IMR-90 (cell line): ENCODE data around the gene FAM151A. TPM values are rescaled to one million over a fixed set of nuclear protein-coding genes. Genes with fewer than 3 reads are reported as not detected.

Source experiments
- ATAC-seq: fragments of 200-7000 bp; cut with Tn5 transposase; 2 replicates; pipeline ENCODE4 v1.9.1; 2020; ENCODE audit warnings: low read depth, mild to moderate bottlenecking, moderate library complexity
- BruUV-seq: library from RNA; stranded (reverse); fragments of 400-500 nt; replicated peaks from 2 replicates; lab custom pipeline; 2021; lab: Mats Ljungman, UMichigan
- CTCF ChIA-PET: fragments of 300-600 bp; formaldehyde crosslinking; extraction: SDS; loops from one replicate; lab custom pipeline; 2021; ENCODE audit warnings: antibody characterized with exemption; lab: Yijun Ruan, JAX
- POLR2A ChIA-PET: fragments of 300-600 bp; sonication (Branson Sonifier 250); formaldehyde crosslinking; loops from one replicate; lab custom pipeline; 2022; ENCODE audit warnings: antibody characterized with exemption; ENCODE audit not compliant: unreplicated experiment; lab: Charles Lee
- DNase-seq: peaks from one replicate; pipeline ENCODE4 v3.0.0; 2013
- H2AFZ ChIP-seq: replicated peaks from 2 replicates; pipeline ENCODE3; 2013; ENCODE audit warnings: low read length, mild to moderate bottlenecking; ENCODE audit not compliant: poor library complexity
- H2AK5ac ChIP-seq: 2 replicates; pipeline ENCODE4 v1.6.1; 2013; ENCODE audit warnings: low read depth, low read length, inconsistent platforms
- H2AK9ac ChIP-seq: replicated peaks from 2 replicates; pipeline ENCODE3; 2013; ENCODE audit warnings: mild to moderate bottlenecking, low read depth, low read length, moderate library complexity; ENCODE audit not compliant: poor library complexity
- H2BK120ac ChIP-seq: 2 replicates; pipeline ENCODE4 v1.6.1; 2013; ENCODE audit warnings: low read depth, low read length, inconsistent platforms
- H2BK15ac ChIP-seq: 3 replicates; pipeline ENCODE4 v1.6.1; 2013; ENCODE audit warnings: low read depth, low read length, inconsistent platforms
- H2BK20ac ChIP-seq: 2 replicates; pipeline ENCODE4 v1.6.1; 2013; ENCODE audit warnings: low read depth, mild to moderate bottlenecking, inconsistent platforms, low read length, moderate library complexity
- H2BK5ac ChIP-seq: 2 replicates; pipeline ENCODE4 v1.6.1; 2013; ENCODE audit warnings: mild to moderate bottlenecking, low read depth, low read length, inconsistent platforms; ENCODE audit not compliant: poor library complexity, severe bottlenecking
- H3K14ac ChIP-seq: replicated peaks from 2 replicates; pipeline ENCODE4 v1.6.1; 2013; ENCODE audit warnings: low read depth, low read length, inconsistent platforms
- H3K18ac ChIP-seq: 2 replicates; pipeline ENCODE4 v1.6.1; 2013; ENCODE audit warnings: low read depth, low read length, control low read depth
- H3K23ac ChIP-seq: 2 replicates; pipeline ENCODE4 v1.6.1; 2013; ENCODE audit warnings: low read depth, low read length, inconsistent platforms
- H3K27ac ChIP-seq: 2 replicates; pipeline ENCODE4 v1.5.1; 2013; ENCODE audit warnings: mild to moderate bottlenecking, control low read depth, low read length; ENCODE audit not compliant: insufficient read depth
- H3K27me3 ChIP-seq: 2 replicates; pipeline ENCODE4 v1.6.1; 2013; ENCODE audit warnings: low read length; ENCODE audit not compliant: control insufficient read depth, insufficient read depth
- H3K36me3 ChIP-seq: 2 replicates; pipeline ENCODE4 v1.6.1; 2013; ENCODE audit warnings: low read length, mixed read lengths; ENCODE audit not compliant: control insufficient read depth, insufficient read depth
- H3K4ac ChIP-seq: 2 replicates; pipeline ENCODE4 v1.6.1; 2013; ENCODE audit warnings: low read depth, low read length, inconsistent platforms
- H3K4me1 ChIP-seq: 2 replicates; pipeline ENCODE4 v1.6.1; 2013; ENCODE audit warnings: low read length, mixed read lengths; ENCODE audit not compliant: control insufficient read depth, insufficient read depth
- H3K4me2 ChIP-seq: 2 replicates; pipeline ENCODE4 v1.6.1; 2013; ENCODE audit warnings: low read depth, mild to moderate bottlenecking, control low read depth, low read length, moderate library complexity
- H3K4me3 ChIP-seq: 2 replicates; pipeline ENCODE4 v1.5.1; 2013; ENCODE audit warnings: low read depth, mild to moderate bottlenecking, control low read depth, low read length, moderate library complexity; ENCODE audit not compliant: insufficient read depth
- H3K56ac ChIP-seq: 2 replicates; pipeline ENCODE4 v1.6.1; 2013; ENCODE audit warnings: low read length, inconsistent platforms; ENCODE audit not compliant: insufficient read depth; ENCODE audit errors: extremely low read depth
- H3K79me1 ChIP-seq, 2 experiments: 2 replicates each; pipeline ENCODE4 v1.6.1; 2013; ENCODE audit warnings: low read length in 2 of 2, inconsistent platforms in 1 of 2, low read depth in 1 of 2
- H3K9ac ChIP-seq: 2 replicates; pipeline ENCODE4 v1.6.1; 2013; ENCODE audit warnings: low read depth, low read length, control low read depth
- H3K9me1 ChIP-seq: 2 replicates; pipeline ENCODE4 v1.6.1; 2013; ENCODE audit warnings: low read length, inconsistent platforms; ENCODE audit not compliant: insufficient read depth
- H3K9me3 ChIP-seq: 2 replicates; pipeline ENCODE4 v1.6.1; 2013; ENCODE audit warnings: low read length; ENCODE audit not compliant: control insufficient read depth, insufficient read depth
- H4K20me1 ChIP-seq: 2 replicates; pipeline ENCODE4 v1.6.1; 2013; ENCODE audit warnings: low read length, inconsistent platforms; ENCODE audit not compliant: insufficient read depth
- H4K5ac ChIP-seq: 2 replicates; pipeline ENCODE4 v1.6.1; 2013; ENCODE audit warnings: mild to moderate bottlenecking, low read depth, low read length, control low read depth
- H4K8ac ChIP-seq, 2 experiments: 2 replicates each; pipeline ENCODE4 v1.6.1; 2013; ENCODE audit warnings: low read depth in 2 of 2, low read length in 2 of 2, control low read depth in 1 of 2, inconsistent platforms in 1 of 2
- H4K91ac ChIP-seq: 2 replicates; pipeline ENCODE4 v1.6.1; 2013; ENCODE audit warnings: low read depth, low read length, inconsistent platforms; ENCODE audit not compliant: insufficient read depth
- BHLHE40 ChIP-seq: fragments of 150-350 bp; IDR thresholded peaks from 2 replicates; pipeline ENCODE4 v1.6.1; 2016; ENCODE audit warnings: mild to moderate bottlenecking, low read depth, low read length
- CEBPB ChIP-seq: IDR thresholded peaks from 2 replicates; pipeline ENCODE4 v1.6.1; 2012; ENCODE audit warnings: low read depth, low read length, improper control_type of control experiment
- CHD1 ChIP-seq: IDR thresholded peaks from 2 replicates; pipeline ENCODE4 v1.6.1; 2012; ENCODE audit warnings: low read depth, low read length, improper control_type of control experiment
- FOS ChIP-seq: fragments of 150-350 bp; IDR thresholded peaks from 2 replicates; pipeline ENCODE4 v1.6.1; 2016; ENCODE audit warnings: low read depth, low read length
- MAFK ChIP-seq: IDR thresholded peaks from 2 replicates; pipeline ENCODE4 v1.6.1; 2012; ENCODE audit warnings: low read depth, low read length, improper control_type of control experiment
- MAZ ChIP-seq: IDR thresholded peaks from 2 replicates; pipeline ENCODE4 v1.6.1; 2012; ENCODE audit warnings: low read depth, mild to moderate bottlenecking, low read length, improper control_type of control experiment, moderate library complexity, borderline replicate concordance
- MXI1 ChIP-seq: IDR thresholded peaks from 2 replicates; pipeline ENCODE4 v1.6.1; 2012; ENCODE audit warnings: low read depth, mild to moderate bottlenecking, low read length, moderate library complexity, borderline replicate concordance
- NFE2L2 ChIP-seq: fragments of 150-350 bp; IDR thresholded peaks from 2 replicates; pipeline ENCODE4 v1.6.1; 2016; ENCODE audit warnings: low read depth, mild to moderate bottlenecking, low read length
- POLR2A ChIP-seq: IDR thresholded peaks from 2 replicates; pipeline ENCODE4 v1.6.1; 2012; ENCODE audit warnings: mild to moderate bottlenecking, low read depth, low read length
- RAD21 ChIP-seq: IDR thresholded peaks from 2 replicates; pipeline ENCODE4 v1.6.1; 2012; ENCODE audit warnings: low read length, improper control_type of control experiment
- RCOR1 ChIP-seq: IDR thresholded peaks from 2 replicates; pipeline ENCODE4 v1.6.1; 2012; ENCODE audit warnings: mild to moderate bottlenecking, low read length, improper control_type of control experiment; ENCODE audit not compliant: insufficient replicate concordance
- RFX5 ChIP-seq: IDR thresholded peaks from 2 replicates; pipeline ENCODE4 v1.8.0; 2012; ENCODE audit warnings: low read depth, mild to moderate bottlenecking, low read length, moderate library complexity
- SMC3 ChIP-seq: fragments of 150-350 bp; IDR thresholded peaks from 2 replicates; pipeline ENCODE4 v1.6.1; 2016; ENCODE audit warnings: low read depth, mild to moderate bottlenecking, antibody characterized with exemption, low read length, moderate library complexity
- WGBS, 2 experiments: methylation state at CpG; one replicate each; pipeline versions ENCODE4 v1.1.5 to v1.1.7; 2013; ENCODE audit warnings: missing lambda C conversion rate in 2 of 2; ENCODE audit not compliant: insufficient read length in 1 of 2; ENCODE audit errors: extremely low coverage in 2 of 2; 5-methylcytosine and 5-hydroxymethylcytosine counted together
- dilution Hi-C: fragments of 300-500 bp; cut with HindIII; formaldehyde crosslinking; loops from one replicate; pipeline ENCODE4 v1.14.3; 2018; ENCODE audit warnings: low sequenced_read_pairs; ENCODE audit not compliant: unreplicated experiment
- in situ Hi-C: fragments of 300-500 bp; cut with MboI; formaldehyde crosslinking; loops from 3 replicates; pipeline ENCODE4 v1.14.3; 2019; ENCODE audit warnings: low sequenced_read_pairs, inconsistent platforms, mixed read lengths
- intact Hi-C: fragments of 100-400 bp; cut with micrococcal nuclease; formaldehyde crosslinking; loops from 2 replicates; pipeline ENCODE4 v1.10.0; 2022
- polyA plus RNA-seq, 3 experiments: library from polyadenylated mRNA; depleted of rRNA; stranded (reverse); fragments of >200 nt; gene quantifications; 2 replicates each; pipeline ENCODE4 v1.2.3, GENCODE V29; 2012; ENCODE audit warnings: low replicate concordance in 1 of 3
- total RNA-seq: library from RNA; depleted of rRNA; stranded (reverse); fragments of >200 nt; gene quantifications from 2 replicates; pipeline ENCODE4 v1.2.3, GENCODE V29; 2012
- TF ChIP-seq, protein P1 (sequence below): conservative IDR thresholded peaks from 2 replicates; pipeline ENCODE4 v1.5.1; 2012; ENCODE audit warnings: mild to moderate bottlenecking, low read depth, low read length, improper control_type of control experiment
- TF ChIP-seq, protein P2 (sequence below): fragments of 150-350 bp; IDR thresholded peaks from 2 replicates; pipeline ENCODE4 v1.6.1; 2017; ENCODE audit warnings: mild to moderate bottlenecking, antibody characterized with exemption, low read length, low read depth
- TF ChIP-seq, protein P3 (sequence below): fragments of 150-350 bp; IDR thresholded peaks from 2 replicates; pipeline ENCODE4 v1.6.1; 2016; ENCODE audit warnings: low read depth, mild to moderate bottlenecking, low read length, moderate library complexity, borderline replicate concordance

Gene FAM151A
- total and polyA plus RNA-seq, 2 of the 4 experiments (the other 2 are of a cell fraction): not detected

DNA sequence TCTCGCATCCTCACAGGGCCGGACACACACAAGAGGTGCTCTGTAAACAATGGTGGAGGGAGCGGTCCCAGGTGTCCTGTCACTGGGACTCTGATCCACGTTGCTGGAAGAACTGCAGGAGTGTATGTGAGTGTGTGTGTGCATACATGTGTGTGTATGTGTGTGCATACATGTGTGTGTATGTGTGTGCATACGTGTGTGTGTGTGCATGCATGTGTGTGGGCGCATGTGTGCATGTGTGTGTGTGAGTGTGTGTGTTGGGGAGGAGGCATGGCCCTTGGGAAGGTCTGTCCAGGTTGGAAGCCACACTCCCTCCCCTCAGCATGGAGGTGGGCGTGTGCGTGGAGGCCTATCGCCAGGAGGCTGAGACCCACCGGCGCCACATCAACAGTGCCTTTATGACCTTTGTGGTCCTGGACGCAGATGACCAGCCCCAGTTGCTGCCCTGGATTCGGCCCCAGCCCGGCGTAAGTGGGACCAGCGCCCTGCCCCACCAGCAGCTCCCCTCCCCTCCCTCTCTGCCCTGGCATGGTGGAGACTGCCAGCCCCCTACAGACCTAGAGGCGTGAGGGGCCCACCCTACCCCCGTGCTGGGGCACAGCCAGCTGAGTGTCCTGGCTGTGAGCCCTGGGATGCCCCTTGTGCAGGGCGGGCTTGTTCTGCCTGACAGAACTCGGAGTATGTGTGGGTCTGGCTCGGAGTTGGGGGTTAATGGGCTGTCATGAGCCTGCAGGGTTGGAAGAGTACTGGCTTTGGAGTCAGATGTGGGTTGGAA lies 22.2 kb downstream of the FAM151A start:
- H2AK5ac ChIP-seq: no peak overlapping the region
- H3K27me3 ChIP-seq: no peaks in the 10 kb centered on the region
- H2BK15ac ChIP-seq: no peak overlapping the region
- H3K14ac ChIP-seq: no peak overlapping the region
- H2AFZ ChIP-seq: no peak overlapping the region
- no peaks in the 10 kb centered on the region for H3K36me3 ChIP-seq
- H3K4ac ChIP-seq: no peak overlapping the region
- intact Hi-C loops: no loop called here
- no peak overlapping the region for H3K9ac ChIP-seq
- H3K9me1 ChIP-seq: peaks cover 8% of the 10 kb centered on the region
- H3K4me1 ChIP-seq: no peaks in the 10 kb centered on the region
- ChIA-PET POLR2A (no interaction called here), CTCF (no interaction called here)
- H3K27ac ChIP-seq: no peak overlapping the region
- BruUV-seq: no TSS peak
- H3K9me3 ChIP-seq: no peaks in the 10 kb centered on the region
- no peak overlapping the region for H4K5ac ChIP-seq
- 72% methylated on average over 12 of the region's 21 CpGs; no CpG with 5 or more reads in 1 of the 2 experiments for WGBS, 2 experiments
- ATAC-seq (no peak), DNase-seq (no peak)
- H4K20me1 ChIP-seq: no peaks in the 10 kb centered on the region
- H2AK9ac ChIP-seq: peak overlapping the region; percentile 72
- H3K79me1 ChIP-seq: no peaks in the 10 kb centered on the region
- H4K91ac ChIP-seq: no peak overlapping the region
- no peak overlapping the region for H2BK20ac ChIP-seq
- H3K4me2 ChIP-seq: no peak overlapping the region
- no peak overlapping the region for H2BK120ac ChIP-seq
- H3K4me3 ChIP-seq: no peak overlapping the region
- no peak overlapping the region for H3K23ac ChIP-seq
- TF ChIP-seq, protein P1, sequence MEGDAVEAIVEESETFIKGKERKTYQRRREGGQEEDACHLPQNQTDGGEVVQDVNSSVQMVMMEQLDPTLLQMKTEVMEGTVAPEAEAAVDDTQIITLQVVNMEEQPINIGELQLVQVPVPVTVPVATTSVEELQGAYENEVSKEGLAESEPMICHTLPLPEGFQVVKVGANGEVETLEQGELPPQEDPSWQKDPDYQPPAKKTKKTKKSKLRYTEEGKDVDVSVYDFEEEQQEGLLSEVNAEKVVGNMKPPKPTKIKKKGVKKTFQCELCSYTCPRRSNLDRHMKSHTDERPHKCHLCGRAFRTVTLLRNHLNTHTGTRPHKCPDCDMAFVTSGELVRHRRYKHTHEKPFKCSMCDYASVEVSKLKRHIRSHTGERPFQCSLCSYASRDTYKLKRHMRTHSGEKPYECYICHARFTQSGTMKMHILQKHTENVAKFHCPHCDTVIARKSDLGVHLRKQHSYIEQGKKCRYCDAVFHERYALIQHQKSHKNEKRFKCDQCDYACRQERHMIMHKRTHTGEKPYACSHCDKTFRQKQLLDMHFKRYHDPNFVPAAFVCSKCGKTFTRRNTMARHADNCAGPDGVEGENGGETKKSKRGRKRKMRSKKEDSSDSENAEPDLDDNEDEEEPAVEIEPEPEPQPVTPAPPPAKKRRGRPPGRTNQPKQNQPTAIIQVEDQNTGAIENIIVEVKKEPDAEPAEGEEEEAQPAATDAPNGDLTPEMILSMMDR: no peak
- TF ChIP-seq, protein P2, sequence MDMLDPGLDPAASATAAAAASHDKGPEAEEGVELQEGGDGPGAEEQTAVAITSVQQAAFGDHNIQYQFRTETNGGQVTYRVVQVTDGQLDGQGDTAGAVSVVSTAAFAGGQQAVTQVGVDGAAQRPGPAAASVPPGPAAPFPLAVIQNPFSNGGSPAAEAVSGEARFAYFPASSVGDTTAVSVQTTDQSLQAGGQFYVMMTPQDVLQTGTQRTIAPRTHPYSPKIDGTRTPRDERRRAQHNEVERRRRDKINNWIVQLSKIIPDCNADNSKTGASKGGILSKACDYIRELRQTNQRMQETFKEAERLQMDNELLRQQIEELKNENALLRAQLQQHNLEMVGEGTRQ: no peak
- TF ChIP-seq CHD1: no peak
- TF ChIP-seq MXI1: no peak
- TF ChIP-seq, protein P3, sequence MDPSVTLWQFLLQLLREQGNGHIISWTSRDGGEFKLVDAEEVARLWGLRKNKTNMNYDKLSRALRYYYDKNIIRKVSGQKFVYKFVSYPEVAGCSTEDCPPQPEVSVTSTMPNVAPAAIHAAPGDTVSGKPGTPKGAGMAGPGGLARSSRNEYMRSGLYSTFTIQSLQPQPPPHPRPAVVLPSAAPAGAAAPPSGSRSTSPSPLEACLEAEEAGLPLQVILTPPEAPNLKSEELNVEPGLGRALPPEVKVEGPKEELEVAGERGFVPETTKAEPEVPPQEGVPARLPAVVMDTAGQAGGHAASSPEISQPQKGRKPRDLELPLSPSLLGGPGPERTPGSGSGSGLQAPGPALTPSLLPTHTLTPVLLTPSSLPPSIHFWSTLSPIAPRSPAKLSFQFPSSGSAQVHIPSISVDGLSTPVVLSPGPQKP: no peak
- TF ChIP-seq RFX5: no peak
- no peak for TF ChIP-seq BHLHE40
- TF ChIP-seq RAD21: no peak
- TF ChIP-seq NFE2L2: no peak
- no peak for TF ChIP-seq CEBPB
- TF ChIP-seq FOS: no peak
- TF ChIP-seq POLR2A: no peak
- TF ChIP-seq SMC3: no peak
- no peak for TF ChIP-seq MAFK
- no peak for TF ChIP-seq MAZ
- TF ChIP-seq RCOR1: no peak
- no peak overlapping the region for H3K18ac ChIP-seq
- H3K56ac ChIP-seq: no peak overlapping the region
- H4K8ac ChIP-seq: no peak overlapping the region
- dilution Hi-C loops: no loop called here
- no peak overlapping the region for H2BK5ac ChIP-seq
- in situ Hi-C loops: no loop called here
